Measurements from ENCODE around the gene OR8G1.
"Not testable (repeated sequence)": the region's sequence is repeated elsewhere in the genome, so short reads cannot be mapped to it uniquely, and the experiment has no call there.

GRCh38 chr11:124265041-124265440, 24.1 kb downstream of the OR8G1 start:
- TF ChIP-seq CTCF (optimal IDR thresholded peaks at IDR 0.05 in 1 of 3, IDR thresholded peaks at IDR 0.05 in 1 of 3, conservative IDR thresholded peaks at IDR 0.05 in 1 of 3; ENCODE audit: extremely low read depth in 1 of 3, insufficient read depth in 2 of 3, low read length in 3 of 3); EZH2 (IDR thresholded peaks at IDR 0.05; ENCODE audit: low read length): not testable (repeated sequence)

Data from keratinocyte (primary cell).